RWPE1 (cell line): ENCODE results near the gene ASCL5.

ENCODE experiments used
- CTCF ChIA-PET: fragments of 350-600 bp; sonication (Branson Sonifier 250); formaldehyde crosslinking; extraction: SDS; loops from one replicate; lab custom pipeline; 2021; lab: Yijun Ruan, JAX
- POLR2A ChIA-PET: fragments of 400-600 bp; formaldehyde crosslinking; extraction: SDS; loops from one replicate; lab custom pipeline; 2020; ENCODE audit warnings: antibody characterized with exemption; ENCODE audit not compliant: low non-redundant PET; lab: Yijun Ruan, JAX
- DNase-seq: peaks from one replicate; pipeline ENCODE4 v3.0.0; 2012; ENCODE audit warnings: low spot score
- H3K27ac ChIP-seq: fragments of 450-650 bp; 2 replicates; pipeline ENCODE4 v1.5.1; 2017
- CTCF ChIP-seq: fragments of 450-650 bp; conservative IDR thresholded peaks from 2 replicates; pipeline ENCODE4 v1.5.1; 2017; ENCODE audit warnings: low read depth, mild to moderate bottlenecking

ASCL5 gene

GRCh38 chr1:201084295-201084694 is 42.7 kb downstream of the ASCL5 start:
- no peak overlapping the region for H3K27ac ChIP-seq
- ChIA-PET CTCF (interaction anchor here (1.0 to 2.5 kb wide), 4 partner anchors 11 to 277 kb away, joined by 4 to 8 read pairs (median 6); no protein-coding TSS in a partner anchor), POLR2A (no interaction called here)
- no peak for TF ChIP-seq CTCF
- DNase-seq: no peak

DNA sequence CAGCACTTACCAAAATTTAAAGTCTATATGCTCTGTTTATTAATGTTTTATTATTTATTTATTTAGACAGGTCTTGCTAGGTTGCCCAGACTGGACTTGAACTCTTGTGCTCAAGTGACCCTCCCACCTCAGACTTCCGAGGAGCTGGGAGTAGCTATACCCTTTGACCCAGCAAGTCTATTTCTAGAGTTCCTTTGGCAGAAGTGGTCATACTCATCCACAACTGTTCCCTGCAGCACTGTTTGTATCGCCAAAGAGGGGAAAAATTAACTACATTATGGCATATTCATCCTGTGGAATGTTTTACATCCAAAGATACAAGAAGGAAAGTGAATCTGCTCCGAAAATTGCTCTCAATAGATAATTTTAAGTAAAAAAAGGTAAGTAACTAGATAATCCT is 43.2 kb downstream of the ASCL5 start:
- CTCF ChIA-PET: interaction anchor here (1.3 to 1.8 kb wide), 2 partner anchors 11 to 30 kb away, joined by 4 to 7 read pairs; no protein-coding TSS in a partner anchor
- no peak for DNase-seq
- POLR2A ChIA-PET: interaction anchor here (0.5 kb wide), 1 partner anchor 190 kb away, joined by 3 read pairs; no protein-coding TSS in a partner anchor
- no peak for TF ChIP-seq CTCF
- no peak overlapping the region for H3K27ac ChIP-seq

DNA sequence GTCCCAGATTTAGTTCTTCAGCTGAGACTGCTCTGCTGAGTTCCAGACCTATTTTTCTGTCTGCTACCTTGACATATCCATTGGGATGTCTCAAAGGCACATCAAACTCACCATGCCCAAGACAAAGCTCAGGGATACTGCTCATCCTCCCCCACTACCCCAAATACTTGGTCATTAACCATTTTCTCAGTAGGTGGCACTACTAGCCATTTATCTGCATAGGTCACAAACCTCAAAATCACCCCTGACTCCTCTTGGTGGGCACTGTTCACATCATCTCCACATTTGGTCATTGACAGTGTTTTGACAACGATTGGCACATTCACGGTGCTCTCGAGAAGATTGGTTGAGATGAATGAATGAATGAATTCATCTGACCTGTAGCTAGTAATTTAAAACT is 46.8 kb downstream of the ASCL5 start:
- ChIA-PET CTCF (interaction anchor here (0.6 to 2.5 kb wide), 6 partner anchors 20 to 273 kb away, joined by 3 to 11 read pairs (median 4); no protein-coding TSS in a partner anchor), POLR2A (no interaction called here)
- TF ChIP-seq CTCF: no peak
- no peak overlapping the region for H3K27ac ChIP-seq
- no peak for DNase-seq

GRCh38 chr1:201077736-201078135 is 49.2 kb downstream of the ASCL5 start:
- DNase-seq: no peak

GRCh38 chr1:201077116-201077515 is 49.9 kb downstream of the ASCL5 start:
- no peak for DNase-seq
- no peak for TF ChIP-seq CTCF
- H3K27ac ChIP-seq: no peak overlapping the region
- CTCF ChIA-PET: no interaction called here
- POLR2A ChIA-PET: no interaction called here

More at GRCh38 chr1:201077736-201078135, 49.2 kb downstream of the ASCL5 start:
- H3K27ac ChIP-seq: no peak overlapping the region
- CTCF ChIA-PET: interaction anchor here (0.7 kb wide), 1 partner anchor 17 kb away, joined by 6 read pairs; no protein-coding TSS in a partner anchor
- no peak for TF ChIP-seq CTCF
- POLR2A ChIA-PET: no interaction called here

DNA sequence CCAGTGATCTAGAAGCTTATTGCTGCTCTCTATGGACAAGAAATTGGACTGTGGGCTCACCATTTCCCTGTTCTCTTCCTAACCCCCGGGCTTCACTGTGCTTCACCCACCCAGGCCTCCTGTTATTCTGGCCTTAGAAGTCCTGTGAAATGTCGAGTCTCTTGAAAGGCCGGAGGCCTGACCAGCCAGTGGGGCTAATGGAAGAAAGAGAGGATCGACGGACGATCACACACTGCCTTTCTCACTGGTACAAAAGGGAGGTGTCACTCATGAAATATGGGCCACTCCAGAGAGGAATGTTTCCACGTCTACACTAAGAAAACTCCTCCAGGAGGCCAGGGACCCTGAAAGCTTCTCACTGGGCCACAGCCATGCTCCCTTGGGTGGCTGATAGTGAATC is 50.9 kb downstream of the ASCL5 start:
- ChIA-PET CTCF (interaction anchor here (0.9 kb wide), 1 partner anchor 34 kb away, joined by 3 read pairs; no protein-coding TSS in a partner anchor), POLR2A (no interaction called here)
- DNase-seq: no peak
- no peak overlapping the region for H3K27ac ChIP-seq
- TF ChIP-seq CTCF: no peak
